NB4 (cell line): ENCODE data around the gene FBXO45.
"Not testable (repeated sequence)": the region's sequence is repeated elsewhere in the genome, so short reads cannot be mapped to it uniquely, and the experiment has no call there.

Experiments
- DNase-seq: peaks from one replicate; pipeline ENCODE4 v3.0.0; 2010; ENCODE audit warnings: low read depth
- H3K4me3 ChIP-seq: one replicate; pipeline ENCODE4 v1.5.1; 2011; ENCODE audit warnings: mild to moderate bottlenecking, low read depth, low read length, moderate library complexity
- CTCF ChIP-seq: IDR thresholded peaks from one replicate; pipeline ENCODE4 v1.5.1; 2012; ENCODE audit warnings: low read depth, low read length
- MAX ChIP-seq: IDR thresholded peaks from 2 replicates; pipeline ENCODE4 v1.6.1; 2011; ENCODE audit warnings: low read depth, low read length
- MYC ChIP-seq: IDR thresholded peaks from 2 replicates; pipeline ENCODE4 v1.6.1; 2011; ENCODE audit warnings: low read depth, low read length
- POLR2A ChIP-seq: IDR thresholded peaks from 2 replicates; pipeline ENCODE4 v1.6.1; 2011; ENCODE audit warnings: mild to moderate bottlenecking; ENCODE audit not compliant: insufficient read length; ENCODE audit errors: extremely low read depth

The FBXO45 gene

GRCh38 chr3:196568246-196569002 is at the start of gene FBXO45, which contains the start of gene WDR53:
Gene FBXO45, plus strand, starts transcription at chr3:196568660. Its CDS starts 325 bp downstream, at chr3:196568985.
Gene WDR53, minus strand, starts transcription at chr3:196568554. Its CDS starts 7,079 bp downstream, at chr3:196561475.
- H3K4me3 ChIP-seq: peak within 1 kb of the TSS; percentile 85
- TF ChIP-seq MYC (peak; percentile 91), POLR2A (peak; percentile 79), CTCF (no peak), MAX (peak; percentile 86)
- peak; percentile 97 for DNase-seq

GRCh38 chr3:196518966-196519717 is 49.3 kb upstream of the FBXO45 start:
- H3K4me3 ChIP-seq: no peak overlapping the region
- peak; percentile 76 for DNase-seq

GRCh38 chr3:196519718-196520082 is 48.8 kb upstream of the FBXO45 start:
- DNase-seq: peak; percentile 42
- no peak for TF ChIP-seq MAX
- no peak for TF ChIP-seq MYC
- TF ChIP-seq CTCF: no peak
- TF ChIP-seq POLR2A: no peak
- no peak overlapping the region for H3K4me3 ChIP-seq

More at GRCh38 chr3:196518966-196519717, 49.3 kb upstream of the FBXO45 start:
- TF ChIP-seq MYC: peak; percentile 99
- peak; percentile 34 for TF ChIP-seq CTCF
- TF ChIP-seq MAX: peak; percentile 100
- no peak for TF ChIP-seq POLR2A

GRCh38 chr3:196521291-196521690 is 47.2 kb upstream of the FBXO45 start:
- not testable (repeated sequence) for H3K4me3 ChIP-seq, DNase-seq

- TF ChIP-seq MAX: no peak
- TF ChIP-seq POLR2A: no peak
- no peak overlapping the region for H3K4me3 ChIP-seq
- DNase-seq: no peak
These were observed 44.6 kb upstream of the FBXO45 start for GRCh38 chr3:196523841-196524240.

- H3K4me3 ChIP-seq: no peak overlapping the region
- DNase-seq: peak; percentile 64
- no peak for TF ChIP-seq MAX
- peak; percentile 48 for TF ChIP-seq CTCF
These were observed 43.9 kb upstream of the FBXO45 start for GRCh38 chr3:196524527-196524926.
